Raji (cell line): ENCODE measurements around the gene PLA2G15.

Source experiments
- POLR2A ChIP-seq: IDR thresholded peaks from 2 replicates; pipeline ENCODE4 v1.6.1; 2011; ENCODE audit warnings: low read depth, low read length, control low read depth; ENCODE audit not compliant: insufficient read depth

Gene PLA2G15

DNA sequence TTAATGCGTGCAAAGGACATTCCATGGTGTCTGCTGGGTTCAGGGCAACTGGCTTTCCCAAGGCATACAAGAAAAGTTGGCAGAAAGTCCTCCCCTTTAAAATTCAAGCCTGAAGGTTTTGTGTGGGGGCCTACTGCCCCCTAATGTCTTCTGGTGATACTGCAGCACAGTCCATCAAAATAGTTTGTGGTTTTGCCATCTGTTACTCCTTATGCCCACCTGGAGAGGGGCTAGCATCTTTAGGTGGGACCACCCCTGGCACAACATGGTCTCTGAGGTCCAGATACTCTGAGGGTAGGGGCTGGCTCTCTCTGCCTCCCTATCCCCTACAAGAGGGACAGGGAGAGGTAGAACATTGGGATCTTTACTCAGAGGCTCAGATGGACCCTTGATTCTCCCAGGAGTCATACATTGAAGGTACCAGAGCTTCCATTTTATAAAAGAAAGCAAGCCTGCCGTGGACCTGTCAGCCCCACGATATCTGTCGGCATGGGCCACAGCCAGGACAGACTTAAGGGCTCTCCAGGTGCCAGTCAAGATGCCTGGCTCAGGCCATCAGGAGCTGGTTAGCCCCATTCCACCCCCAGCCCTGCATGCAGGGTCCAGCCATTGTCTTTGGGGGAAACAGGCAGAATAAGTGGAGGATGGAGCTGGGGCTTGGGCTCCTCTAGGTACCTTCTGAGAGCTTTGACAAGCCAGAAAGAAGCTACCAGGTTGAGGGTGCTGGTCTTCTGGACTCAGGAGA lies 15.6 kb upstream of the PLA2G15 start:
- no peak for TF ChIP-seq POLR2A

DNA sequence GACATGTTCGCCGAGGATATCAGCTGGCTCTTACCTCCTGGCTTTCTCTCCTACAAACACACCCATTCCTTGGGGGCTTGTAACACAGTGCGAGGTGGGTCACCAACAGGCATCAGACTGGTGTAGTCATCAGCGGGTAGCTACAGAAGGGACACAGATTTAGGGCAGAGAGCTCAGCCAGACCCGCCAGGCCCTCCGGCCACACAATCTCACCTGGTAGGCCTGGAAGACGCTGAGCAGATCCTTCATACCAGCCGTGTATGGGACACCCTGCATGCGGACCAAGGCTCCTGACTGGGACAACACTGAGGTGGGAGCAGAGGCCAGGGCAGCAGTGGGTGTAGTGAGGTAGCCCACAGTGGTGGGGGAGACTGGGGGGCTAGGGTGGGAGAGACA lies 15.0 kb upstream of the PLA2G15 start:
- no peak for TF ChIP-seq POLR2A

DNA sequence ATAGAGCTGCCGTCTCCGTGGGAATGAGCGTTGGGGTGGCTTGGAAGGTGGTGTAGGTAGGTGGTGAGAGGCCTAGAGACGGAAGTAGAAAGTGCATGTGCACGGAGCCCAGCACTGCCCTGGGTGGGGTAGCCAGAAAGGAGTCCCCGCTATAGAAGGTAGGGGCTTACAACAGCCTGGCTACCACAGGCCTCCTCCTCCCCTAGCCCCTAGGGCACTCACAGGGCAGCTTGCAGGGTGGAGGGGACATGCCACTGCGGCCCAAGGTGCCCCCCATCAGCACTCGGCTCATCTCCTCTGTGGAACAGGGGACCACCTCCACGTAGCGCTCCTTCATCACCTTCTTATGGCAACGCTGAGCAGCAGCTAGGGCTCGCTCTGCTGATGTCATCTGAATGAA lies 14.2 kb upstream of the PLA2G15 start:
- no peak for TF ChIP-seq POLR2A

DNA sequence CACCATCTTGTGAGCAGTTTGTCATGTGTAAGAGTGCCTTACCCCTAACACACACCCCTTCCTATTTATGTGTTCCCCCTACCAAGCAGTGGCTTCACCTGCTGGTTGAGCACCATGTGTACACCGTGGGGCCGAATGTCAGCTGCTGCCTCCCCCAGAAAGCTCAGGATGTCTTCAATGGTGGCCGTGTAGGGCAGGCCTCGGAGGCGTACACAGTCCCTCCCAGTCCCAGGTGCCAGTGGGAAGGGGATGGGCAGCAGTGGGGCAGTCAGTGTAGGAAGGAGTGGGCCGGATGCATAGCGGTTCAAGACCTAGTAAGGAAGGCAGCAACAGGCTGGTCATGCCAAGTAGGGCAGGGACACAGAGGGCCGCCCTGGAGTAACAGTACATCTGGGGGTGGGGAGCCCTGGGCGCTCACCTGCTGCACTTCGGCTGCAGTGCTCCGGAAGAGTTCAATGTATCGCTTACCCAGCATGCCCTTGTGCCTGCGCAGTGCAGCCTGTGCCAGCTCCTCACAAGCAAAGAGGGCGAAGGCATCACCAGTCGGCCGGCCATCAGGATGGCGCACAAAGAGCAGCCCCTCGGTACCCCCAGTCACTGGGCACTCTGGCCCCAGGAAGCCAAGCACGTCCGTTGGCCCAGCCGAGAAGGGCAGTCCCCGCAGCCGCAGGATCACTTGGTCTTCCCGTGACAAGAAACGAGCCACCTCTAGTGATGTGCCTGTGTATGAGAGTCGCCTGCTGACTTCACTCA lies 13.6 kb upstream of the PLA2G15 start:
- TF ChIP-seq POLR2A = no peak

DNA sequence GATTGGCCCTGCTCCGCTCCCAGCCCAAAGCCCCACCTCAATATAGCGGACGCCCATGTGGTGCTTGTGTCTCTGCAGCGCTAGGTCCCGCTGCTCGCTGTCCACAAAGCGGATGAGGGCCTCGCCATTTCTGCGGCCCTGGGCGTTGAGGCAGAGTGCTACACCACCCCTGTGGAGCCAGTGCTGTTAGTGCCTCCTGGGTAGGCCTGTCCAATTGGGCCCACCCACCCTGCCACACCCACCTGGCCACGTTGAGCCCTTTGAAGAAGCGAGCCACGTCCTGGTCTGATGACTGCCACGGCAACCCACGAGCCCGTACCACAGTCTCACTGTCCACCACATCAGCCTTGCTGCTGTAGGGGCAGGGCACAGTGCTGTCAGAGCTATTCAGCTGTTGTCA lies 12.8 kb upstream of the PLA2G15 start:
- no peak for TF ChIP-seq POLR2A

DNA sequence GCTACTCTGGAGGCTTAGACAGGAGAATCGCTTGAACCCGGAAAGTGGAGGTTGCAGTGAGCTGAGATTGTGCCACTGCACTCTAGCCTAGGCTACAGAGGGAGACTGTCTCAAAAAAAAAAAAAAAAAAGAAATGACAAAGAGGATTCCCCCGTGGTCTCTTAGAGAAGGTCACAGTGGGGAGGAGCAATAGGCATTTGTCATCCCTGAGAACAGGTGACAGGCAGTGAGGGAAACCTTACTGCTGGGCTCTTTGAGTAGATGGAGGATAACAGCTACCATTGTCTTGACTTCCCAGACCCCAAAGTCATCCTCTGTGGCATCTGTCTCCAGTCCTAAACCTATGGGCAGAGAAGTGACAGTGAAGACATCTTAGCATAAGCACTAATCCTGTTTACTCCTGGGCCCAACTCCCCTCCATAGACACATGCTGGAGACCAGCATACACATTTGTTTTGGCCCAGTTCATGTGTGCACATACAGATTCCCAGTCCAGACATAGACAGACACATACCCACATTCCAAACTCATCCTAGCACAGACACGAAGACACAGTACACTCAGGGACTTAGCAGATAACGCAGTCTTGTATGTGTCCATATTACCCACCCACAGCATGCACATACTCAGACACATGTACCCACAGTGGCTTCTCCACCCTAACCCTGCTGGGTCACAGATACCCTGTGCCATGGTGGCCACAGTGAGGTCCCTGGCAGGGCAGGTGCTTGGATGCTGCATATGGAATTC lies 11.9 kb upstream of the PLA2G15 start:
- no peak for TF ChIP-seq POLR2A

DNA sequence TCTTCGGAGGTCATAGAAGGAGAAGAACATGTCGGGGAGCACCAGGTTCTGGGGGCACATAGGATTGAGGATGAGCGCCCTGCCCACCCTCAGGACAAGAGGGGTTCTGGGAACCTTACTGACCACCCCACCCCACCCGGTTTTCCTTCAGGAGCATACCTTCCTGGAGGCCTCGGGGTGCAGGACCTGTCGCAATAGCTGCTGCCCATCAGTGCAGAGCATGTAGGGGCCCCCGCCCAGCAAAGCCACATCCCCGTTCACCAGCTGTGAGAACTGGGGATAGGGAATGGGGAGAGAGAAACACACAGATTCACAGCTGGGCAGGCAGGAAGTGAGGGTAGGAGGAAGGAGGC lies 11.4 kb upstream of the PLA2G15 start:
- TF ChIP-seq POLR2A = no peak

DNA sequence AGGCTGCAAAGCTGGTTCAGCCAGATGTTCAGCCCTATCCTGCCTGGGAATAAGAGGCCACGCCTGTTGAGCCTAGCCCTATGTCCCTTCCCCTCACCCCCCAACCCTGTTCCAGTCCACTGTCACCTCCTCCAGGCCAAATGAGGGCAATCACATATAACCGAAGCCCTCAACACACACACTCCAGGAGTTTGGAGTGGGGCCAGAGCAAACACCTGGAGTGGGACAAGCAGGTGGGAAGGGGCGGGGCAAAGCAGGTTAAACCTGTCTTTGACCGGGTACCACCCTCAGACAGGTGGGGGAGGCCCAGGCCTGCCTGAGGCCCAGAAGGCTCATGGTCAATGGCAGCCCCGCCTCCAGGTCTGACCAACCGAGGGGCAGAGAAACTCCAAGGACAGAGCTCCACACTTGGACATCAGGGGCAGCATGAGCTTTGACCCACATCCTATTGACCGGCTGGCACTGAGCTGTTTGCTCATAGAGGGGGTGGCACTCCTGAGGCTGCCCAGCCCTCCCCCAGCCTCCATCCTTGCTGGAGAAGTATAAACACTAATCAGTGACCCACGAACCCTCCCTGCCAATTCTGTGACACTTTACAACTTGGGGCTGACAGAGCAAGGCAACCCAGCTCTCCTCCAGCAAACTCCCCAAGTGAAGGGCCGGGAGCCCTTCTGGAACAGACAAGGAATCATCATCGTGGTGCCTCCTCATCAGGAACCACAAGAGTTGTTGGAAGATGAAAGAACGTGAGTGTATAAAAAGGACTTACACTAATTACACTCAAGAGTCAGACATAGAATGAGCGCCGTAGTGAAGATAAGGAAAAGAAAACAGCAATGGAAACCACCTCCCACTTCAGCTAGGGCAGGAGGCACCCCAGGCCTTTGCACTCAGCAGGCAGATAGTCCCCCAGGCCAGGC lies 10.7 kb upstream of the PLA2G15 start:
- TF ChIP-seq POLR2A = no peak

DNA sequence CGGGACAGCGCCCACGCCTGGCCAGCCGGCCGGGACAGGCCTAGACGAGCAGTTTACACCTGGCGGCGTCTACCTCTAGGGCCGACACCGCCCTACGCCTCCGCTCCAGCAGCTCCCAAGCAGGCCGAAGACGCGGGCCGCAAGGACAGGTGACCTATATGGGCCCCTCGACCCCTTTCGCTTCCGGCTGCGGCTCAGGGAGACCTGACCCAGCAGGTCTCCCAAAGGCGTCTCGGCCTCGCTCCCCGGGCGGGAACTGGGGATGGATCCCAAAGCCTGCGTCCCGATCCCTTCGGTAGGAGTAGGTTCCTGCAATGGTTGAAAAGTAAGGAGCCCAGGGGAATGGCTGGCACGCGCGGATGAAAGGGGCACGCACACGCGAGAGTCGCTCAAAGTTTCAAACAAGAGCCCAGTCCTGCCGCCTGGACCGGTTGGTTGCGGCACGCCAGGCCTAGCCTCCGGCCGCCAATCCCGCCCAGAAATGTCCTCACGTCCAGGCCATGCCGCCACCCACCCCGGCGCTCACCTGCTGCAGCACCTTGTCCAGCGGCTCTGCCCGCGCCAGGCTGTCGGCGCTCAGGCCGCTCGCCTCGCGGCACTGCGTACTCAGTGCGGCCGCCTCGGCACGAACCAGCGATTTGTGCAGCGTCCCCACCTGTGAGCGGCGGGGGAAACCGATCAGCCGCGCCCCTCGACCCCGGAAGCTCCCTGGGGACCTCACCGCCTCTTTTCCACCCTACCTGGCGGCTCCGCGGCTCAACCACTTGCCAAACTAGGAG lies 9.9 kb upstream of the PLA2G15 start:
- no peak for TF ChIP-seq POLR2A

DNA sequence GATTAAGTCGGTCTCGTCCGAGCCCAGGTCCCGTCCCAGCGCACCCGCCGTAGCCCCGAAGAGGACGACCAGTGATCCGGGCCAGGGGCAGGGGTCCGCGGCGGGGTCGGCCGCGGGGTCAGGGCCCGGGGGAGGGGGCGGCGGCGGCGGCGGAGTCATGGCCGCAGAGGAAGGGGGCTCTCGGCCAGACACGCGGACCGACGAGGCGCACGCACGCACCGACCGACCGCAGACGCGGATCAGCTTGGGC lies 9.4 kb upstream of the PLA2G15 start, which contains the start of gene ESRP2:
TSS of gene ESRP2 (minus strand) at position 241 of the 250 bp plus-strand sequence. CDS start at position 159, 82 bp downstream.
- TF ChIP-seq POLR2A = no peak

DNA sequence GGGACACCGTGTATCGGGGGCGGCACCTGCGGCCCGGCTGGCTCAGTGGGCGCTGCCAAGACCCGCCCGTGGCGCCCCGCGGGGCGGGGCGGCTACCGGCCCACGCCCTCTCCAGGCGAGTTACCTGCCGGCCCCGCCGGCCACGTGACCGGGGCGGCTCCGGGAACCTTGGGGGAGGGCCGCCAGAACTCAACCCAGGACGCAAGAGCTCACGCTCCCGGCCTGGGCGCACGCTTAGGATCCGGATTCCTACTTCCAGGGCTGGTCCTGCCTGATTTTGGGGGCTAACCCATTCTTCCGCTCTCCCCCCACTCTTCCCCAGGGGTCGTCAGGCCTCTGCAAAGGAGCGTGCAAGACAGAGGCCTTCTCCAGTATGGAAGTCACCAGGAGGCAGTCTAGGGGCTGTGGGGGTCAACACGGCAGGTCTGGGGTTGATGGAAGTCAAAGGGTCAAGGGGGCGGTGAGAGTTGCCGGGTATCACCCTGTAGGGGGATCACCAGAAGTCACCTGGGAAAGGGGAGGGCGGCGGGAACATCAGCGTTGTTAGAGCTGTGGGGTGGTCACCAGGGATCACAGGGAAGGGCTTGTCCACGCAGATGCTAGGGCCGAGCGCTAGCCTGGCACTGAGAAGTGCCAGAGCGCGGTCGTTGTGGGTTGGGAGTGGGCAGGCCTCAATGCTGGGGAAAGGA lies 8.9 kb upstream of the PLA2G15 start:
- TF ChIP-seq POLR2A = no peak

DNA sequence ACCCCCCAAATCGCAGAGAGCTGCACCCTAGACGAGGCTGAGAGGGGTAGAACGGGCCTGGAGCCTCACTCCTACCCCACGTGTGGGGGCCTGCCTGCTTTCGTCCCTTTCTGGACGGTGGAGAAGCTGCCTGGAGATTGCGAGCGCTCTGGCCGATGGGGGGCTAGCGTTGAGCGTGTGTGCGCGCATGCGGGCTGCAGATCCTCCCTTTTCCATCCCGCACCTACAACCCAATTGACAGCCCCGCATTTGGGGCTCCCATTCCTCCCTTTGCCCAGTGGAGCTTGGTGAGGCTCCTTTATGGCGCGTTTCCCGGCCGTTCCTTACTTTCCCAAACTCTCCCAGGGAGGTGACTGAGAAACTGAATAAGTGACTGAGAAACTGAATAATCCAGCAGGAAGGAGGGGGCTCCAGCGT lies 8.3 kb upstream of the PLA2G15 start:
- TF ChIP-seq POLR2A = no peak

DNA sequence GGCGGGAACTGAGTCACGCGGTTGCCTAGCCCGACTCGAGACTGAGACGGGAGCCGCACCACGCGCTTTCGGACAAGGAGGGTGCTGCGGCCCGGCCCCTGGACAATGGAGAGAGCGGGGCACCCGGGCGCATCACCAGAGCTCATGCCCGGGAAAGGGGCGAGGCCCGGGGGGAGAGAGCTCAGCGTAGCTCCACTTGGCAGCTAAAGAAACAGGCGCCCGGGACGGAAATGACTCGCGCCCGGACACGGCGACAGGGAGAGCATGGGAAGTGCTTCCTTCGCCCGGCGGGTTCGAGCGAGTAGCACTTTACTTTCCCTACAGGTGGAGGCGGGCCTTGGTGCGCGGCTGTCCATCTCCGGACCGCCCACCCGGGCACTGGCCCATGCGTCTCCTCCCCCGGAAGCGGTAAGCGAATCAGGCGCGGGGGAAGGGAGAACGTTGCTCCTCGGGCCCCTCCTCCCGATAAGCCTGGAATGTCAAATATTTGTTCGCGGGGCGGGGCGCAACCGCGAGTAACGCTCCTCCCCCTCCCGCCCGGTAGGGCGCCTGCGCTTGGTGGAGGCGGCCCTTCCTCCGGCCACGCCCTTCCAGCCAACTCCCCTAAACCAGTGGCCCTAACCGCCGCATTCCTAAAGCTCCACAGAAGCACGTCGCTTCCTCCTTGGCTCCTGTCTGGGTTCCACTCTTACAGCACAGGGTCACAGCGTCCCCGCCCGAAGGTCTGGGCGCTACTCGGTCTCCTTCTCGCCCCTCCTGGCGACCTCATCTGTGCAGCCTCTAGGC lies 7.7 kb upstream of the PLA2G15 start:
- peak; percentile 52; the same call in 1 of the 2 replicates for TF ChIP-seq POLR2A

DNA sequence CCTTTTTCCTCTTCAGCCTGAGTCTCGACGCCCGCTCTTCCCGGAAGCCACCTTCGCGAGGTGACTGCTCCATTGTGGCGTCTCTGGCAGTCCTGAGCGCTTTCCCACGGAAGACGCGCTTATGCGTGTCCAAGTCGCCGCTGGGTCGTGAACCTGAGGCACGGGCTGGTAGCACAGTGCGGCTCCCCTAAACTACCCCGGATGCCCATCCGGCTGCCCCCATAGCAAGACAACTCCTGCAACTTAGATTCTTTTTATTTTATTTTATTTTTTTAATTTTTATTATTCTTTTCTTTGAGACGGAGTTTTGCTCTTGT lies 7.2 kb upstream of the PLA2G15 start:
- TF ChIP-seq POLR2A = no peak

DNA sequence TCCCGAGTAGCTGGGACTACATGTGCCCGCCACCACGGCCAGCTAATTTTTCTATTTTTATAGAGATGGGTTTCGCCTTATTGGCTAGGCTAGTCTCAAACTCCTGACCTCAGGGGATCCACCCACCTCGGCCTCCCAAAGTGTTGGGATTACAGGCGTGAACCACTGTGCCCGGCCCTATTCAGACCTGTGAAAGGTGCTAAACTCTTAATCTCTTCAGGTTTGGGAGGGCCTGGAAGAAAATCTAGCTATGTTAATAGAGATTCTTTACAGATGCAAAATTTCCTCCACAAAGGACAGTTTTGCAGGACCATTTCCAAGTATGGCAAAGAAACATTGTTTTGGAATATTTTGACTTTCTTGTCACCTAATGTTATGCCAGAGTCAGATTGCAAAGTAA lies 3.1 kb upstream of the PLA2G15 start:
- TF ChIP-seq POLR2A = no peak
